Stimulated activated CD8-positive, alpha-beta memory T cell treated with anti-CD3 and anti-CD28 coated beads, Interleukin-12 subunit alpha, Interleukin-12 subunit beta, amount 100 ng/mL, for 4 hours (primary cell): ENCODE results near the gene EVX2.

Source experiments
- DNase-seq: peaks from one replicate; pipeline ENCODE4 v3.0.0-alpha.2; 2020; ENCODE audit warnings: low read depth

Gene EVX2

GRCh38 chr2:176066645-176067588 lies 16.8 kb downstream of the EVX2 start:
- DNase-seq = no peak

DNA sequence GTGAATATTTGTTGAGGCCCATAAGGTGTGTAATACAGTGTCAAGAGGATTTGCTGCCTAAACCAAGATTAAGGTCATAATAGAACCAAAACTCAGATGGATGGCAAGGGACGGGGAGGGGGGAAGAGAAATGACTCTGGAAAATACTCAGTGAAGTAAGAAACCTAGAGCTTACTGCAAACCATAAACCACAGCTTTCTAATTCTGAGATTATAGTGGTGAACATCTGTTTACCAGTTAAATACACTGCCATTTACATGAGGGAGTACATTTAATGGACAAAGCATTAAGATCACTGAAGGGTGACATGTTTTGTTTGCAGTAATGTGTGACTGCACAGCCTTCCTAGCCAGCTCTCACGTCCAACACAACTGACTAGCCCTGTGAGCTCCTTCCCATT lies 19.8 kb downstream of the EVX2 start:
- DNase-seq = no peak

GRCh38 chr2:176056406-176056805 lies 27.4 kb downstream of the EVX2 start:
- no peak for DNase-seq

DNA sequence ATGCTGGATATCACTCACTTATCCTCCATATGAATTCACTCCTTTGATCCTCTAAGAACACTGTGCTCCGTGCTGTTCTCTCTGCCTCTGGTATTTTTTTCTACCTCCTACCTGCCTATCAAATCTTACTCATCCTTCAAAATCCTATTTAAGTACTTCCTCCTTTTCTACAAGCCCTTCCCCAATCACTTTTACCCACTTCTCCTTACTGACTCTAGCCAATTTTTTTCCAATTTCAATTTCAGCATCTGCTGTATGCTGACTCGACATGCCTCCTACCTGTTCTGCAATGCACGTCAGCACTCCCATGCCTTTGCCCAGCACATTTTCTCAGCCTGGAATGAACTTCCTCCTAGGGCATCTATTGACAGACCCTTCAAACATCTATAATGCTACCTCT lies 44.4 kb downstream of the EVX2 start:
- DNase-seq = no peak

DNA sequence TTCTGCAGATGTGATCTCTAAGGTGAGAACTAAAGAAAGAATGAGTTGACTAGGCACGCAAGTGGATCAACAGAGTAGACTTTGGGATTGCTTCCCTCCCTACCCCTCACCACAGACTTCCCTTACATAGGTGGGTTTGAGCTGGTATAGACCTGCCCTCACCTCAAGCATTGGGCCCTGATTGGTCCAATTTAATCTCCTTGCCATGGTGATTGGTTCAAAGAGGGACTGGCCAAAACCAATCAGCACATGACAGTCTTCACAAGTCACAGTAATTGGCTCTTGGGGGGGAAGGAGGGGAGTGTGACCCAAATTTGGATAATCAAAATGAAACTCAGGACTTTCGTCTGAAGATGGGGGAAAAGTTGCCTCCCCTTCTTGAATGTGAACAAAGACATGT lies 45.1 kb downstream of the EVX2 start:
- no peak for DNase-seq

DNA sequence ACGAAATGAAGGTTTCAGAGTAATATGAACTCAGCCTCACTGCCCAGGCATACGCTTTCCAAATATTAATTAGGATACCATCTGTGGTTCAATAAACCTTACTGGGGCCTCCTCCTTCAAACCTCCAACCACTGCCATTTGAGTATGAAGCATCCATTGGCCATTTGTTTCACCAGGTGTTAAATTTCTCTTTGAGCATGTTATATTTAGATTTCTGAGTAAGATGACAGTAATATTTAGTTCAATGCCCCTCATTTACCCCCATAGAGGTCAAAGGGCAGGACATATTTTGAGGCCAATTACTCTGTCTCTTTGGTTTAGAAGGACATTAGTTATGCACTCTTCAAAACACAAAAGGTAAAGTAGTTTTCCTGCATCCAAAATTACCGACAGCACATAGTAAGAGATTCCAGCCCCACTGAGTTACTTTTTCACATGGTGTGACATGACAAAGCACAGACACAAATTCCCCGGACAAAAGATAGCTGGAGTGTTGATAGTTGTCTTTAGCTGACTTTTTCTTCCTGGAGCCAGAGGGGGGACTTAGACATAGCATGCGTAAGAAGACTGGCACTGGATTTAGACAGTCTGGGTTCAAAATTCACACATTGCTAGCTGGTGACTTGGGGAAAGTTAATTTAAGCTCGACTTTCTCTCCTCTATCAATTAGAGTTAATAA lies 48.6 kb downstream of the EVX2 start:
- no peak for DNase-seq

GRCh38 chr2:176027806-176028205 lies 56.0 kb downstream of the EVX2 start:
- no peak for DNase-seq
